HepG2 (cell line): ENCODE data around the gene PDE9A. TPM values are rescaled to one million over a fixed set of nuclear protein-coding genes. Genes with fewer than 3 reads are reported as not detected.

Experiments used
- ATF2 ChIP-seq: sonication (generic); formaldehyde crosslinking; IDR thresholded peaks from 2 replicates; pipeline ENCODE4 v1.4.0; 2020; ENCODE audit warnings: missing genetic modification reagents
- CSRNP1 ChIP-seq: sonication (generic); formaldehyde crosslinking; IDR thresholded peaks from 2 replicates; pipeline ENCODE4 v1.8.1; 2023; ENCODE audit warnings: mild to moderate bottlenecking, missing genetic modification reagents
- EEA1 ChIP-seq: sonication (generic); formaldehyde crosslinking; IDR thresholded peaks from 2 replicates; pipeline ENCODE4 v1.5.1; 2020; ENCODE audit warnings: mild to moderate bottlenecking, missing genetic modification reagents, borderline replicate concordance
- HNF1B ChIP-seq: sonication (generic); formaldehyde crosslinking; IDR thresholded peaks from 2 replicates; pipeline ENCODE4 v1.5.1; 2020; ENCODE audit warnings: mild to moderate bottlenecking, moderate library complexity, missing genetic modification reagents
- MZF1 ChIP-seq: sonication (generic); formaldehyde crosslinking; IDR thresholded peaks from 2 replicates; pipeline ENCODE4 v1.8.1; 2023; ENCODE audit warnings: mild to moderate bottlenecking, missing genetic modification reagents, borderline replicate concordance
- NFYB ChIP-seq: sonication (generic); formaldehyde crosslinking; IDR thresholded peaks from 2 replicates; pipeline ENCODE4 v1.4.0; 2020; ENCODE audit warnings: missing genetic modification reagents
- SIN3B ChIP-seq: fragments of 150-350 bp; IDR thresholded peaks from 2 replicates; pipeline ENCODE4 v1.6.1; 2014; ENCODE audit warnings: low read length
- SP4 ChIP-seq: sonication (generic); formaldehyde crosslinking; IDR thresholded peaks from 2 replicates; pipeline ENCODE4 v1.8.1; 2023; ENCODE audit warnings: mild to moderate bottlenecking, missing genetic modification reagents
- SRF ChIP-seq: IDR thresholded peaks from 2 replicates; pipeline ENCODE4 v1.6.1; 2011; ENCODE audit warnings: mild to moderate bottlenecking, low read depth, low read length, moderate library complexity
- TCF7L2 ChIP-seq: IDR thresholded peaks from 2 replicates; pipeline ENCODE4 v1.6.1; 2011; ENCODE audit warnings: mild to moderate bottlenecking, low read depth, low read length, moderate library complexity
- TIGD3 ChIP-seq: sonication (generic); formaldehyde crosslinking; IDR thresholded peaks from 2 replicates; pipeline ENCODE4 v1.5.1; 2020; ENCODE audit warnings: mild to moderate bottlenecking, missing genetic modification reagents, borderline replicate concordance
- TRIM24 ChIP-seq: sonication (generic); formaldehyde crosslinking; IDR thresholded peaks from 2 replicates; pipeline ENCODE4 v1.8.0; 2022; ENCODE audit warnings: mild to moderate bottlenecking, missing genetic modification reagents
- ZFY ChIP-seq: sonication (generic); formaldehyde crosslinking; IDR thresholded peaks from 2 replicates; pipeline ENCODE4 v1.4.0; 2020; ENCODE audit warnings: missing genetic modification reagents
- ZFYVE20 ChIP-seq: sonication (generic); formaldehyde crosslinking; IDR thresholded peaks from 2 replicates; pipeline ENCODE4 v1.8.0; 2023; ENCODE audit warnings: low read depth, mild to moderate bottlenecking, moderate library complexity, missing genetic modification reagents, borderline replicate concordance
- ZHX1 ChIP-seq: sonication (generic); formaldehyde crosslinking; IDR thresholded peaks from 2 replicates; pipeline ENCODE4 v1.8.1; 2022; ENCODE audit warnings: low read depth, mild to moderate bottlenecking, missing genetic modification reagents
- ZNF10 ChIP-seq: sonication (generic); formaldehyde crosslinking; IDR thresholded peaks from 2 replicates; pipeline ENCODE4 v1.4.0; 2020; ENCODE audit warnings: mild to moderate bottlenecking, low read depth, missing genetic modification reagents, borderline replicate concordance
- ZNF30 ChIP-seq: sonication (generic); formaldehyde crosslinking; IDR thresholded peaks from 2 replicates; pipeline ENCODE4 v1.5.0; 2020; ENCODE audit warnings: mild to moderate bottlenecking, missing genetic modification reagents
- ZXDC ChIP-seq: sonication (generic); formaldehyde crosslinking; IDR thresholded peaks from 2 replicates; pipeline ENCODE4 v1.5.0; 2020; ENCODE audit warnings: mild to moderate bottlenecking, missing genetic modification reagents
- polyA plus RNA-seq, 8 experiments: library from polyadenylated mRNA; depleted of rRNA in 3 of 8; stranded (reverse) in 7 of 8; unstranded in 1 of 8; fragments of >200 nt; fragmentation: Illumina TruSeq in 4 of 8; extraction: Trizol in 4 of 8; gene quantifications; 2 replicates each; pipeline versions ENCODE4 v1.2.1 to v1.2.3, GENCODE V29; 2011 to 2016; ENCODE audit warnings: low read depth in 4 of 8, missing spikeins in 1 of 8, mixed read lengths in 1 of 8; ENCODE audit not compliant: insufficient read depth in 1 of 8
- total RNA-seq, 5 experiments: library from RNA; depleted of rRNA; stranded (reverse); fragments of >200 nt; fragmentation: Illumina TruSeq; extraction: Trizol; gene quantifications; 2 replicates each; pipeline ENCODE4 v1.2.3, GENCODE V29; 2016; ENCODE audit warnings: low read depth in 1 of 5

The PDE9A gene
- total and polyA plus RNA-seq, 2 of the 13 experiments (the other 11 are each of a cell fraction or from before 2014, with no cell fraction given), result 4.6 to 19.7 TPM

- TF ChIP-seq ATF2 (CRISPR knock-in tag) (0 out of 2 replicates have a peak, but pooled peaks have one; percentile 29), CSRNP1 (no peak), SP4 (no peak), TCF7L2 (no peak), SRF (no peak), ZNF30 (CRISPR knock-in tag) (no peak), TRIM24 (CRISPR knock-in tag) (0 out of 2 replicates have a peak, but pooled peaks have one; percentile 34), ZFYVE20 (no peak), ZFY (CRISPR knock-in tag) (peak; percentile 44; the same call in 1 of the 2 replicates), ZXDC (no peak), TIGD3 (CRISPR knock-in tag) (no peak), HNF1B (CRISPR knock-in tag) (no peak), NFYB (CRISPR knock-in tag) (no peak), ZHX1 (no peak), EEA1 (no peak), MZF1 (CRISPR knock-in tag) (no peak), SIN3B (no peak), ZNF10 (CRISPR knock-in tag) (peak; percentile 92; the same call in 1 of the 2 replicates)
Measured at GRCh38 chr21:42711667-42712066, 58.2 kb downstream of the PDE9A start (continued).
